ENCODE data around the gene DNMT3L.
"Not testable (repeated sequence)": the region's sequence is repeated elsewhere in the genome, so short reads cannot be mapped to it uniquely, and the experiment has no call there.

DNA sequence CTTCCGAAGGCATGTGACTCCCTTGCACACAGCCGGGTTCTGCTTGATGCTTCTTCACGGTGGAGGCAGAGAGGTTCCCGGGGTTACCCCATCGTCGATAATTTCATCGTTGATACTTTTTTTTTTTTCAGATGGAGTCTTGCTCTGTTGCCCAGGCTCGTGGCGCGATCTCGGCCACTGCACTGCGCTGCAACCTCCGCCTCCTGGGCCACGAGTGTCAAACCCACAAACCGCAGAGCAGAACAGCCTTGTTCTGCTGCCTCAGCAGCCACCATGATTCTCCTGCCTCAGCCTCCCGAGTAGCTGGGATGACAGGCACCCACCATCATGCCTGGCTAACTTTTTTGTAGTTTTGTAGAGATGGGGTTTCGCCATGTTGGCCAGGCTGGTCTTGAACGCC lies 41.0 kb downstream of the DNMT3L start:
- not testable (repeated sequence) for TF ChIP-seq CTCF (conservative IDR thresholded peaks at IDR 0.05; ENCODE audit: low read length); EZH2phosphoT487 (IDR thresholded peaks at IDR 0.05; ENCODE audit: borderline replicate concordance, low read depth, low read length)
